OCI-M2 (cell line): ENCODE measurements around the gene GFRA1.

Experiments
- DNase-seq: peaks from one replicate; lab custom pipeline; 2025; ENCODE audit not compliant: unreplicated experiment; lab: John Stamatoyannopoulos, UW

GFRA1 gene

GRCh38 chr10:116132780-116133399, 140.1 kb downstream of the GFRA1 start:
- no peak for DNase-seq

DNA sequence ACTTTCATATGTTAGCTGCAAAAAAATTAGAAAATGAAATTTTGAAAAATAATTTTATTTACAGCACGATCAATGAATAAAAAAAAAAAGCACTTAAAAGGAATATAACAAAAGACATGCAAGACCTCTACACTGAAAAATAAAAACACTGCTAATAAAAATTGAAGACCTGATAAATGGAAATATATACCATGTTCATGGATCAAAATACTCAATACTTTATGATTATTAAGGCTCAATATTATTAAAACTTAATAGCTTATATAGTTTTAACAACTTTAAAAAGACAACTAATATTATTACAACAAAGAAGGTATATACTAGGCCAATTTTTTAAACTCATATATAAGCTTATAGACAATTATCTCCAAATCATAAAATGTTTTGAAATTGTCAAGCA, 143.0 kb downstream of the GFRA1 start:
- no peak for DNase-seq

- no peak for DNase-seq
Observed at GRCh38 chr10:116126954-116127695, 145.9 kb downstream of the GFRA1 start.

DNA sequence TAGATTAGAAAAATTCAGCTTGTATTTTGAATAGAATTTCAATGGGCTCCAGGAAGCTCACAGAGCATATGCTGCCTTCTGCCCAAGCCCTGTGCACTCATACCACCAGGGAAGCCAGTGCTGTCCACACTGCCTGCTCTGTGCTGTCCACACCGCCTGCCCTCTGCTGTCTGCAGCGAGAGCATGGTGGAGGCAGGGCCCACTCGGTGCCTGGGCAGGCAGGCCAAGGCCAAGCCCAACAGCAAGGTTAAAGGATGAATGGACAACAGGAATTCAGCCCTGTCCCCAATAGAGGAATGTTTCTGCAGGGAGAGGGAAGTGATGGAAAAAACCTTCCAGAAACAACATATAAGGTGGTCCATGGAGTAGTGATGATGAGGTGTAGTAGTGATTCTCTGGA, 146.8 kb downstream of the GFRA1 start:
- DNase-seq: no peak

- DNase-seq: no peak
Observed at GRCh38 chr10:116125180-116125579, 147.8 kb downstream of the GFRA1 start.

DNA sequence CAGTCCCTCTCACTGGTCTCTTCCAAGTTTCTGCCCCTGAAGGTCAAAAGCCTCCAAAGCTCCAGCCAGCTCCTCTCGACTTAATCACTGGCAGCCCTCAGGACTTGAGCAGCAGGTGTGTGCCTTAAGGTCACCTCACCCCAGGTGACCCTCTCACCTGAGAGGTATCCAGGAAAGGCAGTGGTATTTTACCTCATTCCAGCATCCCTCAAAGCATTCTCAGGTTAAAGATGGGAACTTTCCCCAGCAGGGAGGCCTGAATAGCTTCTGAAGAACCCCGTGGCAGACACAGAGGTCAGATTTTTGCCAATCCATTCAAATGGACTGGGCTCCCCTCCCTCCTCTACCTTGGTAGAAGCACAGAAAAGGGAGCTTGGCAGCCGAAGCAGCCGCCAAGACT, 148.2 kb downstream of the GFRA1 start:
- DNase-seq: no peak

DNA sequence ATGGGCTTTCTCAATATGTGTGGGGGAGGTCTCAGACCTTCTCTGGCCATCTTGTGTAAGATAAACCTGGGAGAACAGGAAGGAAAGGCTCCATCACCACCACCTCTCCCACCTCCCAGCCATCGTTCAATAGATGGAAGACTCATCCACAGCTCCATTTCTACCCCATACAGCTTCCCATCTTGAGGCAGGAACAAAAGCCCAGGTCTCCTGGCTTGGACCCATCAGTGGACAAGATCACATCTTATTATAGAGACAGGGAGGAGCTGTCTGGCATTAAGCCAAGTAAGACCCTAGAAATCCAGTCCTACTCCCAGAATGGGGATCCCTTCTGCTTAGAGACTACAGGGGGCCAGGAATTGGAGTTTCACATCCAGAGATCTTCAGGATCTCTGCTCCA, 150.3 kb downstream of the GFRA1 start:
- DNase-seq: no peak

DNA sequence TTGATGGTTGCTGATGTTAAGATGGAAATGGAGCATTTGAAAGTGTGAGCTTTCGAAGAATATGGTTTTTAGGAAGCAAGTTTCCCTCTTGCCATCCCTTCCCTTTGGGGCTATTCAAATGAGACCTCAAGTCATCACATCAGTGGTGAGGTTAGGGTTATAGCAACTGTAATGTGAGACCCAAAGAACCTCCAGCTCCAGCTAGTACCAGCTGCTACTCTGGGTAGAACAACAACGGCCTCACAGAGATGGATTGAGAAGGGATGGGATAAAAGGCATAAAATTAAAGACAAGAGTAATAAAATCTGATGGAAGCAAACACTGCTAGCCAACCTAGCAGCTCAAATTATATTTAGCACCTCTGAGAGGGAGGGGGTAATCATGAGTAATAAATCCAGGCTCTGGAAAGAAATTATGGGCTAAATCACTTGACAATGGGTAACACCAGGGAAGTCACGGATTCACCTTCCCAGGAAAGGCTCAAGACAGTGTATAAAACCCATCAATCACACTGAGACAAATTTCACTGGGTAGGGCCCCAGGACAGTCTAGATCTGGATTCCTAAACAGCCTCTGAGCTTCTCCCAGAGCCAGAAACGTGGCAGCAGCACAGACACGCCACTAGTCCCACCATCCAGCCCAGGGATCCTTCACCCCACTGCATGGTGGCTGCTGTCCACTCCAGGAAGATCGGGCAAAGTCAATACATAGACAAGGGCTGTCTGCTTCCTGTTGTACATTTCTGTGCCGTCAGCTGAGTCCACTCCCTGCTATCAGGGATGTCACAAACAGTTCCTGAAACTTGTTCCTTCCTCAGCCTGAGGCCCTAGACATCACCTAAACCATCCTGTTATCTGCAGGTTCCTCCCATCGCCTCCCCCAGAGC, 151.1 kb downstream of the GFRA1 start:
- no peak for DNase-seq

DNA sequence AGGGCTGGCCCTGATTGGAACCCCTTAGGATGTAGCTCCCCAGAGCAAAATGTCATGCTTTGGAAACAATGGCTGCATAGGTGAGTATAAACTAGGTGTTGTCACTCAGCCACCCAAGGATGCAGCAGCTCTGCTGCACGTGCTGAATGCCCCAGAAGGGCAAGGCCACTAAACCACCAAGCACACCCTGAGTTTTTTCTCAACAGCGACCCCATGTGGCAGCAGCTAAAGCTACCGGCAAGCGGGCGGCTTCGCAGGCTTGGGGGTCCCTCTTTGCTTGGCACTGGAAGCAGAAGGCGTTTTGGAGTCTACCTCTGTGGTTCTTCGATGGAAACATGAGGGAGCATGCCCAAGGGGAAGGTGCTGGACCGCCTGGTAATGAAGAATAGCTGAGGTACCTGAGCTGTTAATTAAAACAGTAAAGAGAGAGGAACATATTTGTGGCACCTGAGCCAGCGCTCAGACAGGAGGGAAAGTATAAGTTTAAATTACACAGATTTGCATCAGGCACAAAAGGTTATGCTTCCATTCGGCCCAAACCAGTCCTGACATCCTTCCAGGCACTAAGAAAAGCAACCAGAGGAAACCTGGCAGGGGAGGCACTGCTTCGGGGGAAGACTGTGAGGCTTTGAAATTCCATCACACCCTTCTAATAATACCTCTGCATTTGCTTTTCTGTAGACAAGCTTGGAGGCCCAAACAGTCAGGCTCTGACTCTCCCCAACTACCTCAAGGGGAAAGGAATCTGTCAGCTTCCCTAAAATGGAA, 152.1 kb downstream of the GFRA1 start:
- DNase-seq: no peak

DNA sequence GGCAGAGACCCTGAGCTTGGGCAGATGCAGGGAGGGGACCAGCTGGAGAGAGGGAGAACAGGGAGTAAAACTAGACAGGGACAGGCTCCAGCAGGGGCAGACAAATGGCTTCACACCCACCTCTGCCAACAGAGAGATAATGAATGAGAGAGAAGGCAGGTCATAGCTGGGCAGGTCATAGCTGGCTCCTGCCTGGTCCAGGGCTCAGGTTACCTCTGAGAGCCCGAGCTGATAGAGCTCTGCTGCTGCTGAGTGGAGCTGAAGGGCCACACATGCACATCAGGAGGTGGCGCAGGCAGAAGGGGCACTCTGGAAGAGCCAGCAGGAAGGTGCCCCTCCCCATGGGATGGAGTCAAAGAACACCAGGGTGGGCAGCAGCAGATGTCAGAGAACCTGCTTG, 154.2 kb downstream of the GFRA1 start:
- DNase-seq: no peak

- DNase-seq: no peak
Observed at GRCh38 chr10:116115797-116116196, 157.2 kb downstream of the GFRA1 start.

GRCh38 chr10:116115036-116115641, 157.9 kb downstream of the GFRA1 start:
- no peak for DNase-seq

GRCh38 chr10:116113721-116114501, 159.1 kb downstream of the GFRA1 start:
- no peak for DNase-seq

DNA sequence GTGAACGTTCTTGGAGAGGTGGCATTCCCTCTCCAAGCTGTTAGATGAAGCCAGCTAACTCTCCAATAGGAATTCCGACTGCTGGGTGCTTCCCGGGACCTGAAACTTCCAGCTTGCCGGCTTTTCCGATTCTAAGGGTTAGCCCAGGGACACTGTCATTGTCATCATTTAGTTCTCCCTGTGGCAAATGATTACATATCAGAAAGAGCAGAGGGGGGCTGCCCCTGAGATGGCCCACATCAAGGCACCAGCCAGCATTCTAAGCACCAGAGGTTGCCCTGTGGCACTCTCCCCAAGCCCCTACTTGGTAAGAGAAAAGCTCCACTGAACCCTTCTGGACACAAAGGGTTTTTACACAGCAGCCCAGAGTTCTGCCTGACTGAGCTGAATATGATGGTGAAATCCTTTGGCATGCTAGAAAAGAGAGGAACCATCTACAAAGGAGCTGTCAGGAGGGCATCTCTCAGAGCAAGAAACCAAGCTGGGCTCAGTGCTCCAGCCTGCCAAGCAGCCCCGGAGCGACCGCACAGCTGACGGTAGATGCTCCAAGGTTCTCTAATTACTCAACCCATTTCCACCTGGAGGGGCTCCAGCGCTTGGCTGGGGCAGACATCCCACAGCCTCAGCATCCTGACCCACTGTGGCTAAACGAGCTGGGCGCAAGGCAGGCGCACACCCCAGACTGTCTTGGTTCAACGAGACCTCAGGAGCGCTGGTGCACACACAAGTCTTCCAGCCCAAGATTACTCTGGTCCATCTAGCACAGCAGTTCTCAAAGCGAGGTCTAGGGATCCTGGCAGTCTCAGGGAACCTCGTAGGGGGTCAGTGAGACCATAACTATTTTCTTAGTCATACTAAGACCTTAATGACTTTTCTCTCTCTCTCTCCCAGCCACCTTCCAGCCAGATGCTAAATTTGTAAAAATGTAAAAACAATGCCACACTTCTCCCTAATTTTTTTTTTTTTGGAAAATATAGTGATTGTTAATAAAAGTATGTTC, 160.5 kb downstream of the GFRA1 start:
- no peak for DNase-seq

GRCh38 chr10:116111483-116112095, 161.4 kb downstream of the GFRA1 start:
- DNase-seq: no peak

DNA sequence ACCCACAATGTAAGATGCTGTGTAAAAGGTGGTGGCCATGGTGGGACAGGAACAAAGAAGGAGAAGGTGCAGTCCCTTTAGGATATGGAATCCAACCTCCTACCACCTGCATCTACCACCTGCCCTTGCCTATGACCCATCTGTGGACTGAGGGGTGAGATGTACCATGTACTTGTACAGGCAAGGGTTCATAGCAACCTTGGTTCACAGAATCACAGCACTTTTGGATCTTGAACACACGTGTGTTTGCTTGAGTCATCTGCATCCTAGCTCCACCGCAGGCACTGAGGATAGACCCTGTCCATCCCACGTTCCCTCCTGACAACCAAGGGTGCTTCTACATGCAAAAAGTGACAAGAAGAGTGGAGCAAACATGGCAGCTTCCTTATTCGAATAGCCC, 162.3 kb downstream of the GFRA1 start:
- DNase-seq: no peak

DNA sequence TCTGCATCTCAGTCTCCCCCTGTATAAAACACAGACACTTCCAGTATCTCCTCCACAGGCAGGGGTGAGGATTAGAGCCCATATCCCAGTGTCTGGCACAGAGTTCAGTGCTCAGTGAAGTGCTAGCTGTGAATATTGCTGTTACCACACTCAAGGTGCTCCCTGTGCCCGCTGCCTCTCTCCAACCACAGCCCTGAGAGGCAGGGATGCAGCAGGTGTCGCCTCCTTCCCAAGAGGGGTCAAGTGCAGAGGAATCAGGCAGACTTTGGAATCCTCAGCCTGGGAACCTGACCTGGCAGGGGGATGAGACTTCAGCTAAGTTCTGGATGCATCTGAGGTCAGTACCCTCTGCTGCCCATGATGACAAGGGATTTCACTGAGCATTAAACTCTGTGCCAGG, 163.1 kb downstream of the GFRA1 start:
- no peak for DNase-seq

DNA sequence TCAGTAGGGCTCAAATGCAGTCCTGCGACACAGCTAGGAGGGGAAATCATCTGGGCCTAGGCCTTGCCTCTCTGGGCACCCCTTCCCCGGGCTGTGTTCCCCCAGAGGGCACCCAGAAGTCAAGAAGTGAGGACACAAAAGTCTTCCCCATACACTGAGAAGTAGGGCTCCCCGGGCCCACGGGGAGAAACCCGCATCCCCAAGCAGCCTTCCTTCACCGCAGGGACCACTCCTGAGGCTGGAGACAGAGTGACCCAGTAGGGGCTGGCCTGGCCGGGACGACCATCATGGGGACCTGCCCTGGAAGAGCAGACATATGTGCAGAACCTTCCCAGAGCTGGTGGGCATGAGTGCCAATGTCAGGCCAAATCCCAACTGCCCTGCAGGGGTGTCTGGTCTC, 163.5 kb downstream of the GFRA1 start:
- DNase-seq: no peak
